ENCODE data around the gene ERF.
A peak's percentile ranks its signal among the peaks of the same experiment; 100 is the strongest.

Gene ERF

GRCh38 chr19:42245231-42245630, 9.7 kb downstream of the ERF start:
- TF ChIP-seq CTCF (IDR thresholded peaks at IDR 0.05; ENCODE audit: low read depth, low read length), result no peak
- no peak for DNase-seq (ENCODE audit: low read depth in 2 of 2)
- peak overlapping the region; percentile 7 to 13 for H3K4me3 ChIP-seq (replicated peaks in 1 of 2; ENCODE audit: low read depth in 2 of 2, low read length in 2 of 2)

- peak; percentile 74 for TF ChIP-seq CTCF (IDR thresholded peaks at IDR 0.05; ENCODE audit: low read depth, low read length)
- H3K4me3 ChIP-seq (replicated peaks in 1 of 2; ENCODE audit: low read depth in 2 of 2, low read length in 2 of 2), result peak overlapping the region; percentile 53 to 68
- peak; percentile 94 to 95 for DNase-seq (ENCODE audit: low read depth in 2 of 2)
Measured at GRCh38 chr19:42244347-42245220, 10.3 kb downstream of the ERF start.

DNA sequence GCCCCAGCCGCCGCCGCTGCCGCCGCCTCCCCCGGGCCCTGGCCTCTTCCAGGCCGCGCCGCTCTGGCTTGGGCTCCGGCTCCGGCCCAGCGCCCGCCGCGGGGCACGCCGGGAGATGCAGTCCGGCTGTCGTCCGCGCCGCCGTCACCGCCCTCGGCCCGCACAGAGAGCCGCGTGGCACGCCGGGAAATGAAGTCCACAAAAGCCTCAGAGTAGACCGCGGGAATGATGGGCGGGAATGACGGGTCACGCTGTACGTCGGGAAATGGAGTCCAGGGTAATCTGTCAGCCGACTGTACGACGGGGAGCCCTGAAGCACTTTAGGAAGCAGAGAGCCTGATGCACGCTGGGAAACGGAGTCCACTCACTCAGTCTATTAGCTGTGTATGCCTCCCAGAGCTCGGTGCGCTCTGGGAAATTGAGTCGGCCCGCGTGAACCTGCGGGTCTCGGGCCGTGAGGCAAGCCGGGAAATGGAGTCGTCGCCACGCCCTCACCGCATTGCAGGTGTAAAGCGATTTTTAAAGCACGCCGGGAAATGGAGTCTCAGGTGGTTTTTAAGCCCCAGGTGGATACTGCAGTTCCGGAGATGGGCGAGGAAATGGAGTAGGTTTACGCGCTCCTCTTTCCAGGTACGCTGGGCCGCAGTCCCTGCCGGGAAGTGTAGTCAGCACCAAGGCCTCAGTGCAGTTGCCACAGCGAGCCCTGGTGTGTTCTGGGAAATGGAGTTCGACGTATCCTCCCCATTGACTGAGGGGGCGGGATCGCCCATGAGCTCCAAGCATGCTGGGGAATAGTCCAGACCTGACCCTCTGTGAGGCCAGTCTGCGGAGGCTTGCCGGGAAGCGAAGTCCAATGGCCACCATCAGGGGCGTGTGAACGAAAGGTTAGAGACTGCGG, 12.2 kb downstream of the ERF start, which contains the start of gene GSK3A:
Gene GSK3A, minus strand, starts transcription at position 91 of the 898 bp plus-strand sequence. CDS start 137 bp downstream, outside the sequence.
- TF ChIP-seq CTCF (IDR thresholded peaks at IDR 0.05; ENCODE audit: low read depth, low read length), result no peak
- peak within 1 kb of the TSS; percentile 66 to 68 for H3K4me3 ChIP-seq (replicated peaks in 1 of 2; ENCODE audit: low read depth in 2 of 2, low read length in 2 of 2)
- DNase-seq (ENCODE audit: low read depth in 2 of 2), result peak; percentile 99 to 100

DNA sequence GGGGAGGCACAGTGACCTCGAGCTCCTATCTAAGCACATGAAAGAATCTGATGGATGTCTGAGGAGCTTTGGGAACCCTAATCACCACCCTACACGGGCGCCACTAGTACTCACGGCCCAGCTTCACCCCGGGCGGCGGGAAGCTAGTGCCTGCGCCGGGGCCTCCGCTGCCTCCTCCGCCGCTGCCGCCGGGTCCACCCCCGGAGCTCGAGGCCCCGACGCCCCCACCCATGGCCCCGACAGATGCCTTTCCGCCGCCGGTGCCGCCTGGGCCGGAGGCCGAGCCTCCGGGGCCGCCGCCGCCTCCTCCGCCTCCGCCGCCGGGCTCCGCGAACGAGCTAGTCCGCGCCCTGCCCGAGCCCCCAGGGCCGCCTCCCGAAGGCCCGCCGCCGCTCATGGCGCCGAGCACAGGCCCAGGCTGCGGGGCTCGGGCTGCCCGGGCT, 12.8 kb downstream of the ERF start:
- TF ChIP-seq CTCF (IDR thresholded peaks at IDR 0.05; ENCODE audit: low read depth, low read length), result no peak
- no peak for DNase-seq (ENCODE audit: low read depth in 2 of 2)

DNA sequence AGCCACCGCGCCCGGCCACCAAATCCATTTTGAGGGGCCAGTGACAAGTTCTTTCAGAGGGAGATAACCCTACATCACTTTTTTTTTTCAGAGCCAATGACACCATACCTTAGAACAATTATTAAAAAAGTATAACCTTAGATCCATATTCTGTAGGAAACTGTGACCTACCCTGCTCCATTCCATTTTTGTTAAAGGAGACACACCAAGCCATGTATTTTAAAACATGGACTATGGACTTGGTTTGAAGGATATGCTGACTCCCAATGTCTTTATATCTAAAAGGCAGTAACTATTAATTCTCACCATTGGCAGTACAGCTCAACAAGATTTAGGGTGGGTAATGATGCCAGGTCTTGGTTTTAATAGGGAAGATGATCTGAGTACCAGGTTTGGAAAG, 13.6 kb downstream of the ERF start:
- TF ChIP-seq CTCF (IDR thresholded peaks at IDR 0.05; ENCODE audit: low read depth, low read length), result no peak
- H3K4me3 ChIP-seq (replicated peaks in 1 of 2; ENCODE audit: low read depth in 2 of 2, low read length in 2 of 2), result peak overlapping the region; percentile 58 to 66
- no peak for DNase-seq (ENCODE audit: low read depth in 2 of 2)

More for the DNA sequence above, 12.8 kb downstream of the ERF start:
- H3K4me3 ChIP-seq (replicated peaks in 1 of 2; ENCODE audit: low read depth in 2 of 2, low read length in 2 of 2), result peak overlapping the region; percentile 58 to 66

DNA sequence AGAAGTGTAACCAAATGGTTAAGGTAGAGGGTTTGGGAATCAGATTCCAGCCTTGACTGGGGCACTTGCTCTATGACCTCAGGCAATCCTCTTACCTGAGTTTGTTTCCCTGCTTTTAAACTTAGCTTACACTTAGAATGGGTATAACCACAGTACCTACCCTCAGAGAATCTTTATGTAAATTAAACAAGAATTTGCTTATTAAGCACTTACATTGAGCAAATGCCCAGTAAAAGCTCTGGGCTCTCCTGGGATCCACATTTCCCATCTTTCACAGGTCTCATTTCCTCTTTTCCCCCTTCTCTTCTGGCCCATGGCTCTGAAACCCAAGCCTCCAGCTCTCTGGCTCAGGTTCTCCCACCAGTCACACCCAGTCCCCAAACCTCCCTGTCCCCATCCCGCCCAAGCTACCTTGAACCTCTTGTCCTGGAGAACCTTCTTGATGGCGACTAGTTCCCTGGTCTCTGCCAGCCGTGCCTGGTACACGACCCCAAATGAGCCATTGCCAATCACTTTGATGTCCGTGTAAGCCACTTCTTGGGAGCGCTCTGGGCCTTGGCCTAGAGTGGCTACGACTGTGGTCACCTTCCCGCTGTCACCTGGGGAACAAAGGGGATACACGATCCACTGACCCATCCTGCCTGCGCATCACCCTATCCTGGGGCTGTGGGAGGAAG, 15.2 kb downstream of the ERF start:
- DNase-seq (ENCODE audit: low read depth in 2 of 2), result no peak
- no peak for TF ChIP-seq CTCF (IDR thresholded peaks at IDR 0.05; ENCODE audit: low read depth, low read length)
- H3K4me3 ChIP-seq (replicated peaks in 1 of 2; ENCODE audit: low read depth in 2 of 2, low read length in 2 of 2), result no peak overlapping the region
